Measurements from ENCODE around the gene KIAA0408.

KIAA0408 gene

GRCh38 chr6:127463056-127463455 is 3.9 kb upstream of the KIAA0408 start:
- Histone ChIP-seq H3K9me3 (ENCODE audit: control insufficient read depth, insufficient read depth, low read length) (no peaks in the 10 kb centered on the region), H3K9ac (ENCODE audit: low read depth, low read length) (no peak overlapping the region), H3K4me3 (ENCODE audit: low read depth, low read length) (no peak overlapping the region), H3K27me3 (ENCODE audit: control insufficient read depth, insufficient read depth, low read length) (no peaks in the 10 kb centered on the region), H3K4me1 (ENCODE audit: control insufficient read depth, insufficient read depth, low read length) (peaks cover 26% of the 10 kb centered on the region), H3K36me3 (ENCODE audit: control insufficient read depth, insufficient read depth, low read length) (no peaks in the 10 kb centered on the region), H3K27ac (ENCODE audit: low read depth, low read length) (no peak overlapping the region)

- no peaks in the 10 kb centered on the region for H3K9me3 ChIP-seq (ENCODE audit: control insufficient read depth, insufficient read depth, low read length)
- H3K4me3 ChIP-seq (ENCODE audit: low read depth, low read length): no peak overlapping the region
- H3K27me3 ChIP-seq (ENCODE audit: control insufficient read depth, insufficient read depth, low read length): no peaks in the 10 kb centered on the region
- no peaks in the 10 kb centered on the region for H3K36me3 ChIP-seq (ENCODE audit: control insufficient read depth, insufficient read depth, low read length)
- H3K4me1 ChIP-seq (ENCODE audit: control insufficient read depth, insufficient read depth, low read length): peaks cover 33% of the 10 kb centered on the region
- H3K9ac ChIP-seq (ENCODE audit: low read depth, low read length): no peak overlapping the region
- no peak overlapping the region for H3K27ac ChIP-seq (ENCODE audit: low read depth, low read length)
These were observed 3.2 kb upstream of the KIAA0408 start for GRCh38 chr6:127462376-127462775.

DNA sequence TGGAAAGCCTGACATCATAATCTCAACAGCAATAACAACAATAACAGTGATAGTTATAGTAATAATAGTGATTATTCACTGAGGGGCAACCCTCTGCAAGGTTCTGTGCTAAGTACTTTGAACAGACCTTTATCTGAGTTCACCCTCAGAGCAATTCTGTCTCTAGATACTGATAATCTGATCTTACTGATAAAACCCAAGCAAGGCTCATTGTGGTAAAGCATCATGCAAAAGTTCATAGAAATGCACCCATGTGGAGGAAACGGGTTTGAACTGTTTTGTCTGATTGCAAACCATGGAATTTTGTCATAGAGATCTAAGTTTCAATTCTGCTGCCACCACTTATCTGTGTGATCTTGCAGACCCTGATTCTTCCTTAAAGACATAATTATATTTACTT is 1.3 kb upstream of the KIAA0408 start:
- Histone ChIP-seq H3K4me3 (ENCODE audit: low read depth, low read length) (no peak overlapping the region), H3K27ac (ENCODE audit: low read depth, low read length) (no peak overlapping the region), H3K27me3 (ENCODE audit: control insufficient read depth, insufficient read depth, low read length) (no peaks in the 10 kb centered on the region), H3K36me3 (ENCODE audit: control insufficient read depth, insufficient read depth, low read length) (no peaks in the 10 kb centered on the region), H3K4me1 (ENCODE audit: control insufficient read depth, insufficient read depth, low read length) (peaks cover 38% of the 10 kb centered on the region), H3K9ac (ENCODE audit: low read depth, low read length) (no peak overlapping the region), H3K9me3 (ENCODE audit: control insufficient read depth, insufficient read depth, low read length) (no peaks in the 10 kb centered on the region)

DNA sequence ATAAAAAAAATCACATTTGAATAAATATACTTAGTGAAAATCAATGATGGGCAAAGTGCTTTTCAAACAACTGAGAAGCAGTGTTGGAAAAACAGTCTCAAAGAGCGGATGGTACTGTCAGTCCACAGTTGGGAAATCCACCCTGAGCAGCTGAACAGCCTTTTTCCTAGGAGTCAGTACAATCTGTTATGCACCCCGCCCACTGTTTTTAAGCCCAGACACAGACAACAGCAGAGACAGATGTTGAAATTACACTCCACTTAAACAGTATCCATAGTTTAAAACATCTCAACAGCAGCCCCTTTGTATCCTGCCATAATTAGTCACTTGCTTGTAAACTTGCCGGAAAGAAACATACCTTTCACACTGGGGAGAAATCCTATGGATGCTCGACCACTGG is 372 bp downstream of the KIAA0408 start:
- Histone ChIP-seq H3K36me3 (ENCODE audit: control insufficient read depth, insufficient read depth, low read length) (no peaks in the 10 kb centered on the region), H3K4me1 (ENCODE audit: control insufficient read depth, insufficient read depth, low read length) (peaks cover 38% of the 10 kb centered on the region), H3K4me3 (ENCODE audit: low read depth, low read length) (no peak overlapping the region), H3K27me3 (ENCODE audit: control insufficient read depth, insufficient read depth, low read length) (no peaks in the 10 kb centered on the region), H3K27ac (ENCODE audit: low read depth, low read length) (peak overlapping the region; percentile 69), H3K9ac (ENCODE audit: low read depth, low read length) (no peak overlapping the region), H3K9me3 (ENCODE audit: control insufficient read depth, insufficient read depth, low read length) (no peaks in the 10 kb centered on the region)

GRCh38 chr6:127458222-127458621 is 967 bp downstream of the KIAA0408 start:
- Histone ChIP-seq H3K27ac (ENCODE audit: low read depth, low read length) (peak overlapping the region; percentile 73), H3K4me3 (ENCODE audit: low read depth, low read length) (no peak overlapping the region), H3K4me1 (ENCODE audit: control insufficient read depth, insufficient read depth, low read length) (peaks cover 38% of the 10 kb centered on the region), H3K9ac (ENCODE audit: low read depth, low read length) (no peak overlapping the region), H3K27me3 (ENCODE audit: control insufficient read depth, insufficient read depth, low read length) (no peaks in the 10 kb centered on the region), H3K9me3 (ENCODE audit: control insufficient read depth, insufficient read depth, low read length) (no peaks in the 10 kb centered on the region), H3K36me3 (ENCODE audit: control insufficient read depth, insufficient read depth, low read length) (no peaks in the 10 kb centered on the region)

- no peaks in the 10 kb centered on the region for H3K9me3 ChIP-seq (ENCODE audit: control insufficient read depth, insufficient read depth, low read length)
- no peak overlapping the region; the same call in 1 of the 2 replicates for H3K4me3 ChIP-seq (ENCODE audit: low read depth, low read length)
- no peak overlapping the region for H3K9ac ChIP-seq (ENCODE audit: low read depth, low read length)
- peaks cover 38% of the 10 kb centered on the region for H3K4me1 ChIP-seq (ENCODE audit: control insufficient read depth, insufficient read depth, low read length)
- H3K27ac ChIP-seq (ENCODE audit: low read depth, low read length): peak overlapping the region; percentile 73
- H3K27me3 ChIP-seq (ENCODE audit: control insufficient read depth, insufficient read depth, low read length): no peaks in the 10 kb centered on the region
- no peaks in the 10 kb centered on the region for H3K36me3 ChIP-seq (ENCODE audit: control insufficient read depth, insufficient read depth, low read length)
These were observed 1.6 kb downstream of the KIAA0408 start for GRCh38 chr6:127457456-127458064.

GRCh38 chr6:127456465-127456864 is 2.7 kb downstream of the KIAA0408 start:
- Histone ChIP-seq H3K36me3 (ENCODE audit: control insufficient read depth, insufficient read depth, low read length) (no peaks in the 10 kb centered on the region), H3K9me3 (ENCODE audit: control insufficient read depth, insufficient read depth, low read length) (no peaks in the 10 kb centered on the region), H3K4me1 (ENCODE audit: control insufficient read depth, insufficient read depth, low read length) (peaks cover 38% of the 10 kb centered on the region), H3K27me3 (ENCODE audit: control insufficient read depth, insufficient read depth, low read length) (no peaks in the 10 kb centered on the region), H3K4me3 (ENCODE audit: low read depth, low read length) (no peak overlapping the region), H3K9ac (ENCODE audit: low read depth, low read length) (no peak overlapping the region), H3K27ac (ENCODE audit: low read depth, low read length) (no peak overlapping the region)

DNA sequence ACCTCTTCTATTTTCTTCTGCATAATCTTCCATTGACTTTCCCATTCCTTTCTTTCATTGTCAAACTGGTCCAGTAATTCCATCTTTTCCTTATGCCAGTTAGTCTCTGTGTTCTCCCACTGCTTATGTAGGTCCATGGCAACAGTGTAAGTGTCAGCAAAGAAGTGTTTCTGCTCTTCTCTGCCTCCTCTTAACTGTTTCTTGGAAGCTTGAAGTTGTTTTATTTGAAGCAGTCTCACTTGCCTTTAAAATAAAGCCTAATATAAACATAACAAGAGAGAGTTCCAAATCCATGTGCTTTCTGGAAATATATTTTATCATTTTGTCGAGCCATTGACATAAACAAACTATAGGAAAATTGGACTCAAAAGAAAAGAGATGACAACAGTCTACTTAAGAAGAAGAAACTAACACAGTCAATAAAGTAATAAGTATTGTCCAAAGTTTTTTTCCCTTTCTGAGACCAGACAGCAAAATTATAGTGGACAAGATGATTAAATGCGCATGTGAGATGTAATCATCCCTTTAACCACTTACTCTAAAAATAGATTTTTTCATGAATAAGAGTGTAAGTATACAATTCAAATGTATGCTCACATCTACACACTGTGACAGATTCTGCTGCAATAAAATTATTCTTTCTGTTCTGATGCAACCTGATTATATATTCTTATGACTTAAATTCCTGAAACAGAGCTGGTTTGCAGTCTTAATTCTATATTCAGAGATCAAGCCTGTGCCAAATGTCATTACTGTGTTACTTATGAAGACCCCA is 5.2 kb downstream of the KIAA0408 start:
- H3K4me1 ChIP-seq (ENCODE audit: control insufficient read depth, insufficient read depth, low read length): peaks cover 35% of the 10 kb centered on the region
- H3K4me3 ChIP-seq (ENCODE audit: low read depth, low read length): no peak overlapping the region
- no peaks in the 10 kb centered on the region for H3K9me3 ChIP-seq (ENCODE audit: control insufficient read depth, insufficient read depth, low read length)
- H3K36me3 ChIP-seq (ENCODE audit: control insufficient read depth, insufficient read depth, low read length): 0 out of 2 replicates have a peak, but pooled peaks cover 6% of the 10 kb centered on the region
- H3K9ac ChIP-seq (ENCODE audit: low read depth, low read length): no peak overlapping the region
- H3K27me3 ChIP-seq (ENCODE audit: control insufficient read depth, insufficient read depth, low read length): no peaks in the 10 kb centered on the region
- no peak overlapping the region for H3K27ac ChIP-seq (ENCODE audit: low read depth, low read length)

DNA sequence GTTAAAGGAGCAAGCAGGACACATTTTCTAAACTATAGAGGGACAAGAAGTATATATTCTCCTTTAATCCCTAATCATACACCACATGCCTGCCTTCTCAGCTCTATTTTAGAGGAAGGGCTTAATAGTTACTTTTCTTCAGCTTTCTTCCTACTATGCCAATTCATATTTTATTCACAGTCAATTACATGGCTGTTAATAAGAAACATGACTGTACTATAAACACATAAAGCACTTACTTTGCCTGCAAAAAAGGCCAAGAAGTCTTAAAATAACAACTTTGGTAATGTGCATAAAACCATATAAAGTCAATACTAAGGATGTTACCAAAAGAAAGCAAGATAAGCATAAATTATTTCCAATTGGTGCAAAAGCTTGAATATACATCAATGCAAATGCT is 6.4 kb downstream of the KIAA0408 start:
- peaks cover 13% of the 10 kb centered on the region; the same call in 1 of the 2 replicates for H3K36me3 ChIP-seq (ENCODE audit: control insufficient read depth, insufficient read depth, low read length)

GRCh38 chr6:127451388-127451787 is 7.8 kb downstream of the KIAA0408 start:
- Histone ChIP-seq H3K27ac (ENCODE audit: low read depth, low read length) (no peak overlapping the region), H3K36me3 (ENCODE audit: control insufficient read depth, insufficient read depth, low read length) (peaks cover 22% of the 10 kb centered on the region), H3K9me3 (ENCODE audit: control insufficient read depth, insufficient read depth, low read length) (no peaks in the 10 kb centered on the region), H3K9ac (ENCODE audit: low read depth, low read length) (no peak overlapping the region), H3K27me3 (ENCODE audit: control insufficient read depth, insufficient read depth, low read length) (no peaks in the 10 kb centered on the region), H3K4me3 (ENCODE audit: low read depth, low read length) (no peak overlapping the region), H3K4me1 (ENCODE audit: control insufficient read depth, insufficient read depth, low read length) (peaks cover 8% of the 10 kb centered on the region; the same call in 1 of the 2 replicates)

More for the DNA sequence above, 6.4 kb downstream of the KIAA0408 start:
- Histone ChIP-seq H3K27ac (ENCODE audit: low read depth, low read length) (no peak overlapping the region), H3K27me3 (ENCODE audit: control insufficient read depth, insufficient read depth, low read length) (no peaks in the 10 kb centered on the region), H3K4me1 (ENCODE audit: control insufficient read depth, insufficient read depth, low read length) (peaks cover 22% of the 10 kb centered on the region), H3K9me3 (ENCODE audit: control insufficient read depth, insufficient read depth, low read length) (no peaks in the 10 kb centered on the region), H3K9ac (ENCODE audit: low read depth, low read length) (no peak overlapping the region), H3K4me3 (ENCODE audit: low read depth, low read length) (no peak overlapping the region)

GRCh38 chr6:127447780-127448179 is 11.4 kb downstream of the KIAA0408 start:
- H3K4me1 ChIP-seq (ENCODE audit: control insufficient read depth, insufficient read depth, low read length): peaks cover 5% of the 10 kb centered on the region; the same call in 1 of the 2 replicates
- H3K4me3 ChIP-seq (ENCODE audit: low read depth, low read length): no peak overlapping the region
- H3K9me3 ChIP-seq (ENCODE audit: control insufficient read depth, insufficient read depth, low read length): no peaks in the 10 kb centered on the region
- no peak overlapping the region for H3K27ac ChIP-seq (ENCODE audit: low read depth, low read length)
- H3K36me3 ChIP-seq (ENCODE audit: control insufficient read depth, insufficient read depth, low read length): peaks cover 34% of the 10 kb centered on the region
- H3K9ac ChIP-seq (ENCODE audit: low read depth, low read length): no peak overlapping the region
- no peaks in the 10 kb centered on the region for H3K27me3 ChIP-seq (ENCODE audit: control insufficient read depth, insufficient read depth, low read length)

Data from HUES48 (cell line).